SH-SY5Y (cell line): Measurements from ENCODE around the gene HPSE.

Source experiments
- GATA2 ChIP-seq: IDR thresholded peaks from 2 replicates; pipeline ENCODE4 v1.6.1; 2011; ENCODE audit warnings: mild to moderate bottlenecking, low read depth, low read length
- GATA3 ChIP-seq: IDR thresholded peaks from 2 replicates; pipeline ENCODE4 v1.6.1; 2011; ENCODE audit warnings: low read depth, mild to moderate bottlenecking, low read length, moderate library complexity

GRCh38 chr4:83308672-83309071, 26.0 kb downstream of the HPSE start:
- TF ChIP-seq GATA2 = no peak
- no peak for TF ChIP-seq GATA3
